Activated naive CD8-positive, alpha-beta T cell treated with anti-CD3 and anti-CD28 coated beads, Interleukin-2, amount 50 U/mL, for 16 hours (primary cell): ENCODE measurements around the gene BTRC.
A peak's percentile ranks its signal among the peaks of the same experiment; 100 is the strongest.

ENCODE experiments used
- DNase-seq: peaks from one replicate; pipeline ENCODE4 v3.0.0-alpha.2; 2020; ENCODE audit warnings: low read depth, low spot score

BTRC gene

DNA sequence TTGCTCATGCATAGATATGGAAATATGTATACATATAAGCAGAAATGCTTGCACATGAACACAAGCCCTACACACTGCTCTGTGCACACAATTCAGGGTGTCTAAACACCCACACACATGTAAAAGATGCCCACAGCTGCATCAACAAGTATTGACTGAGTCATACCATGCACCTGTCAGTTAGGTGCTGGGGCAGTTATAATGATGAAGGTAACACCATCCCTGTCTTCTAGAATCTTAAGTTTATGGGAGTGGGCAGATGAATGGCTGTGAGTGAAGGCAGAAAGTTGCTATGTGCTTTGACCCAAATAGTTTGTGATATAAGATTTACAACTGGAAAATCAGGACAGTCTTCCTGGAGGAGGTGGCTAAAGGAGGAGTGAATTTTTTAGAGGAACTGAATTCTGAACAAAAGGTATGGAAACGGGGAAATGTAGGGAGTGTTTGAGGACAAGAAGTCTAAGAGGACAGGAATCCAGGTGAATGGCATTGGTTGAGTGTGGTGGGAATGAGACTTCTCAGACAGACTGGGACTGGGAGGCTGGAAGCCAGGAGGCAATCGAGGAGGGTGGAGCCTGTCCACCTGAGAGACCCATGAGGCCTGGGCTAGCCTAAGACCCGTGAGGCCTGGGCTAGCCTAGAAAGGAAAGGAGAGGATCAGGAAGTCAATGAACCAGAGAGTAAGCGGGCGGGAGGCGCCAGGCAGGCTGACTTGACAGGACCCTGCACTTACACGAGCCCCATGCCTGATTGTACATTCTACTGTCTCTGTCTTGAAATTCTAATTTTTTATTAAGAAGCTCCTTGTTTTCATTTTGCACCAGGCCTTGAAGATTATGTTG is 213.4 kb downstream of the BTRC start:
- no peak for DNase-seq

DNA sequence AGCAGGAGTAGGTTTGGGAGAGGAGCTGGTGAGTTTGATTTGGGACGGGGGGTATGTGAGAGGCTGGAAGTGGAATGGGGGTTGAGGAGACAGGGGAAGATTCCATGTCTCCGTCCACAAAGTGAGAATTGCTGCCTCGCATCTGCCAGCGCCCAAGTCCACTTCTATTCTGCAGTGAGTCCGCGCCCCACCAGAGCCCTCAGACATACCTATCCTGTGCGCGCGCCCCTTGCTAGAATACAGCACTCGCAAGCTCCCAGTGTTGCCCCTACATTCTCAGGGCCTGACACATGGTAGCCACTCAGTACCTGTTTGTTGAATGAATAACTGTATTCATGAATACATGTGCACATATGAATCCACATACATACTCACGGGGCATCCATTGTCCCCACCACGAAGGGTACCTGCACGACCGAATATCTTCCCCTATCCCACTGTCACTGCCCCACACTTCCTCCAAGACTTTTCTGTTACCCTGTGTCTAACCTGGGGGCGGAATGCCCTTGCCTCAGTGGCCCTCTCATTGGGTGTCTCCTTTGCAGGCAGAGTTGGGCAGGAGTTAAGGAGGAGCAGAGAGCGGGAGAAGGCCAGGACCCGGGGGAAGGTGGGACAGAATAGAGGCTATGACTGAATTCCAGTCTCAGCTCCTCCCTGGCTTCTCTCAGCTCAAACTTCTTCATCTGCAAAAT is 214.2 kb downstream of the BTRC start:
- no peak for DNase-seq

DNA sequence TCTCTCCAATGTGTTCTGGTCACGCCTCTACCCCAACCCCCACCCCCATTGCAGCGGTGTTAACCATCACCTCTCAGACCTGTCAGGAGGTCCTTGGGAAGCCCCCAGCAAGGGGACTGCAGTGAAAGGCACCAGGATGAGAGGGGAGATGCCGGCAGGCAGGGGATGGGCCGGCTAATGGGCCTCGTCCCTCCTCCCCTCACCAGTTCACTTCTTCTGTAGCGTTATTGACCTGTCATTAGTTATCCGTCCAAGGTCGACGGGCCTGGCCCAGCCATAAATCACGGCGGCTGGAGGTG is 215.3 kb downstream of the BTRC start:
- DNase-seq, result no peak

DNA sequence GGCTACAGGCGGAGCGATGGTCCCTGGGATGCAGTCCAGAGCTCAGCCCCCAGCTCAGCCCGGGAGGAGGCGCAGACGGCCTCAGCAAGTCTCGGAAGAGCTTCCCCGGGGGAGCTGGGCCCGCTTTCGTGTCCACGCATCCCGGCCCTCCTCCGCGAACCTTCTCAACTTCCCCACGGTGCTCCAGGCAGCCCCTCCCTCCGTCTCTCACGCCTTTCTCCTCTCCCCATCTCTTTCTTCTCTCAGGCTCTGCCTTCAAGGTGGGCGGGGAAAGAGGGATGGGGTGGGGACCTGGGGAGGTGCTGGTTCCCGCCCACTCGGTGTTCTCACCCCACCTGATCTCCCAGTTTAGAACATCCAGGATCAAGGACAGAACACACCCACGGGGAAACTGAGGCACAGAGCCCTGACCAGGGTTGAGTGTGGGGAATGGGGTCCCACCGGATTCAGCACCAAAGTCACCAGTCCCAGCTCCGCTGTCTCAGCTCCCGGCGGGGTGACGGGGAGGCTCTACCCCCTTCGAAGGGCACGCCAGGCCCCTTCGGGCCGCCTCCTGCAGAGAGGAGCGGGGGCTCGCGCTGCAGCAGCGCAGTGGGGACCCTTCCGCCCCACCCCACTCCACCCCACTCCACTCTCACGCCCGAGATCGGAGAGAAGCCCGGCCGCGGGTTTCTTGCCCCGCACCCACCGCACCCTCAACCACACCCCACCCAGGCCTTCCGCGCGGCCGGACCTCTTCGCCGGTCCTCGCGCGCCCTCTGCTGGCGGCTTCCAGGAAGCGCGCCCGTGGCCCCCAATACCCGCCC is 215.9 kb downstream of the BTRC start:
- DNase-seq, result peak; percentile 53

DNA sequence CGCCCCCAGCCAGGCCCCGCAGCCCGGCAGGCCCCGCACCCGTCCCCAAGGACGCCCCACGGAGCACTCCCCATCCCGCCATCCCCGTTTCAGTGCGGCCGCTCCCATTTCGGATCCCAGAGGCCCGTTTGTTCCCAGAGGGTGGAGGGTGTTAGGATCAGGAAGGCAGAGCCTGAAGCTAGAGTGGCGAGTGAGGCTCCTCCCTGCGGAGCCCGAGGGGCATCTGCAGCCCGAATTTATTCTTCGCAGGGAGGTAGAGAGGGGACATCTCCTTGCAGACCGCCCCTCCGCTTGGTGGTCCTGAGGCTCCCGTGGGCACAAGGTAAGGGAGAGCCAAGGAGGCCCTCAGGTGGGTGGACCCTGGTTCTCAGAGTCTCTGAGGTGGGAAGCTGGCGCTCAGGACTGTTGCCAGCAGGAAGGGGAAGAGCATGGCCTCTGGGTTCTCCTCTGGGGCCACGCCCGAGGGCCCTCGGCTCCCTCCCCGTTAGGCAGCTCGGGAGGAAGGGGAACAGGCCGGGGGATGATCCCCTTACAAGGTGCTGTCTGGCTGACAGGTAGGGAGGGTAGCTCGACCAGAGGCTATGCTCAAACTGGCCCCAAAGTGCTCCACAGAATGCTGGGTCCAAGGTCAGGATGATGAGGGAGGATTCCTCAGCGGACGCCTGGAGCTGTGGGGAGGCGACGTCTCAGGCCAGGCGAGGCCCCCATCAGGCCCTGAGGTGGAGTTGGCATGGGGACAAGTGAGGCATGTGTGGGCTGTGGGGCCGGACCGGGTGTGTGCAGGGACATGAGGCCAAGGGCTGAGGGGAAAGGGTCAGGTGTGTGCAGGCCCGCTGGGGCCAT is 216.7 kb downstream of the BTRC start:
- DNase-seq, result no peak

DNA sequence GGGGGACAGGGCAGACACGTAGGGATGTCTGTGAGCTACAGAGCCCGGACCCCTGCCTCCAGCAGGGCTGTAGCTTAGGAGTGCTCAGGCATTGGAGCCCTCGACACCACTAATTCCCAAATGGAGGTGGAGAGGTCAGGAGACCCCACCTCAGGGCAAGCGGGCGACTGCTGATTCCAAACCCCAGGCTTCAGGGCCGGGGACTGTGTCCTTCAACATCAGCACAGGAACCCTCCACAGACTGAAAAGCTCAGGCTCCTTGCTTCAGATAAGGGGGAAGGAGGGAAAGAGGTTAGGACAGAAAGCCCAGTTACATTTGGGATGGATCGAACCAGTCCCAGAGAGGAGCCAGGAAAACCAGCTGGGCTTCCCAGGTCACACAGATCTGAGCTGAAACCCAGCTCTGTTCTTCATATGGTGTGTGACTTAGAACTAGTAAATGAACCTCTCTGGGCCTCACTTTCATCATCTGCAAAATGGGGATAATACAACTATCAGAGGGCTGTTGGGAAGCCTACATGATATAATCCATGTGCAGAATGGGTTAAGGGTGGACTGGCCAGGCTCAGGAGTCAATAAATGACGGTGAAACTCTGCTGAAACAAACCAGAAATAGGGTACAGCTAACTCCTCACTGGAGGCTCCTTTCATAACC is 217.4 kb downstream of the BTRC start:
- DNase-seq, result no peak

DNA sequence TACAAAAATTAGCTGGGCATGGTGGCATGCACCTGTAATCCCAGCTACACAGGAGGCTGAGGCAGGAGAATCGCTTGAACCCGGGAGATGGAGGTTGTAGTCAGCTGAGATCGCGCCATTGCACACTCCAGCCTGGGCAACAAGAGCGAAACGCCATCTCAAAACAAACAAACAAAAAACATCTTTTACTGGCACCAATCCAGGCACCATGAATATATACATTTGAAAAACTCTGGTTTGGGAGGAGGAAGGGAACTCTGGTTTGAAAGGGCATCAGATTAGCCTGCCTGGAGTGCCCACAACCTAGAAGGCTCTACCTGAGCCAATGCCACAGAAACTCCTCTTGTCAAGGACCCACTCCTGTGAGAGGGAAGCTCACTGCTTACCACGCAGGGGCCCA is 218.2 kb downstream of the BTRC start:
- DNase-seq, result no peak

DNA sequence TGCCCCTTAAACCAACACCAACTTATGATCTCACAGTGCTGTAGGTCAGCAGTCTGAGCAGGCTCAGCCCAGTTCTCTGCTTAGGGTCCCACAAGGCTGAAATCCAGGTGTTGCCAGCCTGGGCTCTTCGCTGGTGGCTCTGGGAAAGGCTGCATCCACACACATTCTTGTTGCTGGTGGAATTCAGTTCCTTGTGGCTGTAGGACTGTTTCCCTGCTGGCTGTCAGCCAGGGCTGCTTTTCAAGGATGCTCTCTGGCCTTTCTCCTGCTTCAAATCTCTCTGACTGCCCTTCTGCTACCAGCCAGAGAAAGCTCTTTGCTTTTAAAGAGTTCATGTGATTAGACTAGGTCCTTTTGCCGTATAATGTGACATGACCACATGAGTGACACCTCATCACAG is 218.8 kb downstream of the BTRC start:
- DNase-seq, result no peak

DNA sequence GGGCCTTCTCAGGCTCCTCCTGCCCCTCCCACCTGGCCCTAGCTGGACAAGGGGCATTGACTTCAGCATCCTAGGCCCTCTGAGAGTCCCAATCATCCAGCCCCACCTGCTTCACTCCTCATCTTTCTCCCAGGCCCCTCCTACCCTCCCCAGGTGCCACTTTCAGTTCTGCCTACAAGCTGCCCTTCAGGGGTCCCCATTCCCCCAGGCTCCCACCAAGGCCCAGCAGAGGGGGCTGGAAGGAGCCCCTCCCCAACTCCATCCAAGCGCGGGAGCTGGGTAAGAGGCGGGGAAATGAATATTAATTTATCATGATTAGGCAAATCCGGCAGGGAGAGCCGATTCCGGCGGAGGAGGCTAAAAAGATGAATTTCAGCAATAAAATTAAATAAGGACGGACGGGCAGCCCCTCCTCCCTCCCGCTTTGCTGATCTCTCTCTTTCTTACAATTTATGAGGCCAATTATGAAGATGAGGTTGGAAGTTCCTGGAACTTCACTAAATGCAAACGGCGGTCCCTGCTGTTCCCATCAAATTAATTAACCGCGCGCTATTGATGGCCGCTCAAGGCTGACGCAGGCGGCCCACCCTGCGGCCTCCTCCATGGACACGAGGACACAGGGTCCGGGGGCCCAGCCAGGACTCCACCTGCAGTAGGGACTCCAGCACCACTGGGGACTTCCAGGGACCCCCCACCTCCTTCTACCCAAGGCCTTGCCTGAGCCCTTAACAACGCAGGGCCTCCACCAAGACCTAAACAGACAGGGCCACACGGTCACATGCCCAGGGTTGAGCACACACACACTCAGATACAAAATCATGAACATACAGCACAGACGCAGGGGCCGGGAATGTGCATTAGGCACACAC is 220.2 kb downstream of the BTRC start:
- no peak for DNase-seq

DNA sequence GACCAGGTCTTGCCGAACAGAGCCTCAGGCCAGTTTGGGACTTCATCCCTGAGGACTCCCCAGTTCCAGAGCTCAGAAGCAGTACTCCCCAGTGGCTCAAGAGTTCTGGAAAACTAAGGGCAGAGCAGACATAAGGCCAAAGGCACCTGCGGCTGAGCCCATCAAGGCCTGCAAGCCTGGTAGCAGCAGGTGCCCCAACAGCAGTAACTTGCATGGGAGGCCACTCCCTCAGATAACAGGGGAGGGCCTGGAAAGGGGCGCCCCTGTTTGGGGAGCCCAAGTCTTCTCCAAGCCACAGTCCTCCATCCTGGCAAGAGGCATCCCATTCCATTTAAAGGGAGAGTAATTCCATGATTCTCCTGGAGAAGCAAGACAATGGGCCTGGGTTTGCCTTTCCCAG is 221.1 kb downstream of the BTRC start:
- DNase-seq, result no peak

DNA sequence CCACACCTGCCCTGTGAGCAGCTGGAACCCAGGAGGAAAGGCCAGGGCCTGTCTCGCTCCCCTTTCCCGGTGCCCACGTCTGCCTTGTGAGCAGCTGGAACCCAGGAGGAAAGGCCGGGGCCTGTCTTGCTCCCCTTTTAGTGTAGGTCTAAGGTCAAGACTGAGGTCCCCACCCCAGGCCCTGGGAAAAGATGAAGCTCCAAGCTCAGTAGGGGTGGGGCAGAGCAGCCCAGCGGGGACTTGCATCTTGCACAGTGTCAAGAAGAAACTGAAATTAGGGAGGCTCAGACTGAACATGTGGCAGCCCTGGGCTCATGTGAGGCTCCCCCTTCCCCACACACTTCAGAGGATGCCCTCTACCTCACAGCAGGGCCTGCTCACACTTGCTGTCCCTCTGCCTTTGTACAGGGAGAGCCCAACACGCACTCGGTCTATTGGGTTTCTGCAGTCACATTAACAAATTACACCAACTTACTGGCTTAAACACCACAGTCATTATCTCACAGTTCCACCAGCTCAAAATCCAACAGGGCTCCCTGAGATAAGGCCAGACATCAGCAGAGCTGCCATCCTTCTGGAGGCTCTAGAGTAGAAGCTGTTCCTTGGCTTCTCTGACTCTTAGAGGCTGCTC is 221.7 kb downstream of the BTRC start:
- DNase-seq, result no peak

DNA sequence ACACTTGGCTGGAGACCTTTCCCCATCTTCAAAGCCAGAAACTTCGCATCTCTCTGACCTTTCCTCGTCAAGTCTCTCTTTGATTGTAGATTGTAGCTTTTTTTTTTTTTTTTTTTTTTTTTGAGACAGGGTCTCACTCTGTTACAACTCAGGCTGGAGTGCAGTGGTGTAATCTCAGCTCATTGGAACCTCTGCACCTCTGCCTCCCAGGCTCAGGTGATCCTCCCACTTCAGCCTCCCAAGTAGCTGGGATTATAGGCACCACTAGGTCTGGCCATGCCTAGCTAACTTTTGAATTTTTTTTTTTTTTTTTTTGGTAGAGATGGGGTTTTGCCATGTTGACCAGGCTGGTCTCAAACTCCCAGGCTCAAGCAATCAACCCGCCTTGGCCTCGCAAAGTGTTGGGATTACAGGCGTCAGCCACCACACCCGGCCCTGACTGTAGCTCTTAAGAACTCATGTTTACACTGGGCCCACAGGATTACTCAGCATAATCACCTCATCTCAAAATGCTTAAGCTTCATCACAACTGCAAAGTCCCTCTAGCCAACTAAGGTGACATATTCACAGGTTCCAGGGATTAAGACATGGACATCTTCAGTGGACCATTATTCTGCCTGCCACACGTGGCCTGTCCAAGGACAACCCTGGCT is 222.4 kb downstream of the BTRC start:
- no peak for DNase-seq

DNA sequence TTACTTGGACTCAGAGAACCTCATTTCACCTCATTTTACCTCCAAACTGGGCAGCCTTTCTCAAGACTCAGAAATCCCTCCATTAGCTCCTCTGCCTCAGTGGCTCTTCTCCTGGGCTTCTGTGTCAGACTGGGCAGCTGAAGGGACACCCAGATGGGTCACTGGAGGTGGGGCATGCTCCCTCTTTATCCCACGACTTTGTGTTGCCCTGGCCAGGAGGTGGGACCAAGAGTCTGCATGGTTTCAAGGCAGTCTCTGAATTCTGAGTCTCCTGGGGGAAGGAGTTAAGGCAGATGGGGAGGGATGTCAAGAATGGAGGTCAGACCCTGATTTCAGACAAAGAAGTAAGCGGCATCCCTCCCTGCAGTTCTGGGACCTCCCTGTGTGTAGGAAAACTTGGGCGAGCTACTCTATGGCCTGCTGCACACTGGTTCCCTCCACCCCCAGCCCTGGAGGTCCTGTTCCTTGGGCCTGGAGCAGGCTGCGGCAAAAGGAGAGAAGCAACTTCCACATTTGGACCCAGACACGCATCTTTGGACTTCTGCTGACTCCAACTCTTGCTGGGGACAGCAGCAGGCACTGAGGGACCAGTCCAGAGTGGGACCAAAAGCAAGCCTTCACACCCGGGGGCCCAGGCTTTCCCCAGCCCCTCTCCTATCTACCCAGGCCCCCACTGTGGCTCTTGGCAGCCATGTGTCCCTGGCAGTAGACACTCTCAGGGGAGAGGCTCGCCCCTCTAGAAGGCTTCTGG is 223.3 kb downstream of the BTRC start:
- DNase-seq, result no peak

DNA sequence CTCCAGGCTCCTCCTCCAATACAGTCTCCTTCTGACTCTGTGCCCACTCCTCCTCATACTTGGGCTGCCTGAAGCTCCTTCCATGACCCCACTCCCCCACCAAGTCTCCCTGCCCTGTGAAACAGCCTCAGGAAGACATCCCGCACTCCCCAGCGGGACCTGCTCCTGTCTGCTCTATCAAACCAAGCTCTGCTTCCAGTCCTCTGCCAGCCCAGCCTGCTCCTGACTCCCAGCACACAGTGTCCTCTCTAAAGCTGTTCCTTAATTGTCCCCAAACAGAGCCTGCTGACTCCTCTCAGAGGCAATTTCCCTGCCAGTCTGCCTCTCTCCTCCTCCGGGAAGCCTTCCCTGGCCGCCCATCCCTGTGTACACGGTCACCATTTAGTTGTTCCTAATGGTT is 224.2 kb downstream of the BTRC start:
- DNase-seq, result no peak

DNA sequence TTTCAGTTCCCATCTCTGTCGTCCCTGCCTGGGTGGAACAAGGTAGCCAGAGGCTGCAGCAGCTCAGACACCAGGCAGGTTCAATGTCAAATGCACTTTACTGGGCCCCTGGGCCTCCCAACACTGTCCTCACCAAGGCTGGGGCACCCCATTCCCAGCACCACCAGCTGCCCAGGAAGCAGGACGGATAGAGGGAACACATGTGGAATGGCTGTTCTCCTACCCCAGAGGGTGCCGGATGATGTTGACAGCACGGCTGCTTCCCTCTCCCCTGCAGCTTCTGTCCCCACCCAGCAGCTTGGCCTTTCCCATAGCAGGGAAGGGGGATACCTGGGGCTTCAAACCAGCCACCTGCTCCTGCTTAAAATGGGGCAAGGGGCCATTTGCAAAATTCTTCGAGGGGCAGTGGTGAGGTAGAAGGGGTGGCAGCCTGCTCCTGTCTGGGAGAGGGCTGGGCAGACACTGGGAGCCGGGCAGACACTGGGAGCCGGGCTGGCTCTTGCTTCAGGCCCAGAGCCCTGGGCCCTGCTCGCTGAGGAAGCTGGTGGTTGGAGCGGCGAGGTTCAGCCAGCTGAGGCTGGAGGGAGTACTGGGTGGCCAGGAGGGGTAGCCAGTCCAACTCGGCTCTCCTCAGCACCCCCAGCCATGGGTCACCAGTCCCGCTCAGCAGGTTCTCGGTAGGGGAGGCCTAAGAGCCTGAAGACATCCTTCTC is 225.0 kb downstream of the BTRC start:
- no peak for DNase-seq

DNA sequence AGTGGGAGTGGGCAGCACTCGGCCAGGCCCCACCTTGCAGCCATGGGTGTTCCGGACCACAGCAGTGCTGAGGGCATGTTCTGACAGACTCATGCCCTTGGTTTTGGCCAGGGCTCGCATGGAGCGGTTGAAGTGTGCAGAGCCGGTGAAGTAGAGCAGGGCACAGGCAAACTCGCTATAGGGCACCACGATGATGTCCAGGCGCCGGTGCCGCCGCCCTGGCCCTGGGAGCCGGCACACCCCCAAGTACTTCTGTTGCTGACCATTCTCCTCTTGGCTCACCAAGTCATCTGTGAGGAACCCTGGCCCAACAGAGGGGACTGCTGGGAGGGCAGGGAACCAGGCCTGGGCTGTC is 225.5 kb downstream of the BTRC start:
- no peak for DNase-seq

DNA sequence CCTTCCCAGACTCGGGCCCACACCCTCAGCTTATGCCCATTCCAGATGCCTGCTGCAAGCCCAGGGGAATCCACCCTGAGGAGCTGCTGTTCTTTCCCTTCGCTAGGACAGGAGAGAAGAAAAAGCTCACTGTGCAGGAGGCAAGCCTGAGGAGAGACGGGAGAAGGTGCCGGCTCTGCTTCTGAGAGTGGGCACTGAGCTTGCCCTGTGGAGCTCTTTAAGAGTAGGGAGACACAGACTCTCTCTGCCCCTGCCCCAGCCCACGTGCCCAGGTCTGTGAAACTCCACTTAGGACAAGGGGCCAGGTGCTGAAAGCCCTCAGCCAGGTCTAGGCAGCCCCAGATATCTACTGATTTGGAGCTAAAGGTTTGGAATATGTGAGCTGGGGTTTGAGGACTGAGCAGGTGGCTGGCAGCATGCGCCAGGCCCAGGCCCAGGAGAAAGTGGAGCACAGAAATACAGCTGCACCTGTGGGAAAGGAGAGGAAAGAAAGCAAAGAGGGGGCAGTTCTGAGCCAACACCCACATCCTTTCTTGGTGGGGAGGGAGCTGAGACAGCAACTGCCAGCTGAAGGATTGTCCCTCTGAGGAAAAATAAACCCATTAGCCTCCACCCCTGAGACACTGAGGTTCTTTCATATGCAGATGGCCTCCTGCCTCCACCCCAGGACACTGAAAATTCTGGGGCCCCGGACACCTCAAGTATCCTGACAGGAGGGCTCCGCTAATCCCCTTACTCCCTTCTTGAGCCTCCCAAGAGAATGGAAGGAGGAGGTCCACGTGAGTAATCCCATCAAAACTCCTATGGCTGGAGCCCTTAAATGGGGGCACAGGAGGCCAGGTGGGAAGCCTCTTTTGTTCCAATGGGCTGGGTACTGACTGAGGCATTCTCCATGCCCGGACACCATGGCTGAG is 226.8 kb downstream of the BTRC start:
- DNase-seq, result no peak
